GM12865 (cell line): Measurements from ENCODE around the gene VWA8.
A peak's percentile ranks its signal among the peaks of the same experiment; 100 is the strongest.

ENCODE experiments used
- DNase-seq: peaks from one replicate; pipeline ENCODE4 v3.0.0; 2010; ENCODE audit warnings: low read depth
- H3K4me3 ChIP-seq: 2 replicates; pipeline ENCODE4 v1.5.1; 2011; ENCODE audit warnings: mild to moderate bottlenecking, low read depth, low read length, control low read depth
- TF ChIP-seq, protein P1 (sequence below): IDR thresholded peaks from 2 replicates; pipeline ENCODE4 v1.5.1; 2011; ENCODE audit warnings: low read length, control low read depth, low read depth, inconsistent platforms; ENCODE audit not compliant: insufficient read depth; ENCODE audit errors: missing control alignments

VWA8 gene

DNA sequence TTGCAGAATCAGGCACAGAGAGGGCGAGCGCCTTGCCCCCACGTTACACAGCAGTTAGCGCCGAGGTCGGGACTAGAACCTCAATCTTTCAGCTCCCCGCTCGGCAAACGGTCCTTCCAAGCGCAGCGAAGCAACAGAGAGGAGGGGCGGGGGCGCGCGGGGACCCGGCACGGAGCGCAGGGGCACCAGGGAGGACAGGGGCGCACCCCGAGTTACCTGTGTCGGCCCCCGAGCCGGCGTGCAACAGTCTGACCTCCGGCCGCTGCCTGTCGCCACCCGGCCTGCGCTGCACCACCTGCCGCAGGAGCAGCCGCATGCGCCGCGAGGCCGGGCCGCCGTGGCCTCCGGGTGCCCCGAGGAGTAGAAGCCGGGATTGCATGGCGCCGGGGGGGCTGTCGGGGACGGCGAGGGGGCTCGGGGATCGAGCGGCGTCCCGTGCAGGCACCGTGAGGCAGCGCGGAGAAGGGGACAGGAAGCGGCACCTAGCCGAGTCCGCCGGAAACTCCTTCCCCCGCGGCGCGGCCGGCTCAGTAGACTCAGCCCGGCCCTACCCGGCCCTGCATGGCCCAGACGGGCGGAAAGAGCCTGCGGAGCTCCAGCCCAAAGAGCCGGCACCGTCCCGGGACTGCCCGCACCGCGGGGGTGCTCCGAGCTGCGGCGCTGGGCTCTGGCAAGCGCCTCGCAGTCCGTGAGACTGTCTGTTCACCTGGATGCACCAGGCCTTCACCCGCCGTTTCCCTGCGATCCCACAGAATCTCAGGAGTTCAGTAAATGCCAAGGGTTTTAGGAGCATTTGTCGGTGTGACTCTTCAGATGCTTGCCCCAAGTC, at the start of gene VWA8:
Gene VWA8, minus strand, starts transcription at position 473 of the 829 bp plus-strand sequence. Its CDS starts 94 bp downstream, at position 379.
- DNase-seq, result peak; percentile 93
- H3K4me3 ChIP-seq, result peak within 1 kb of the TSS; percentile 99
- TF ChIP-seq, protein P1, sequence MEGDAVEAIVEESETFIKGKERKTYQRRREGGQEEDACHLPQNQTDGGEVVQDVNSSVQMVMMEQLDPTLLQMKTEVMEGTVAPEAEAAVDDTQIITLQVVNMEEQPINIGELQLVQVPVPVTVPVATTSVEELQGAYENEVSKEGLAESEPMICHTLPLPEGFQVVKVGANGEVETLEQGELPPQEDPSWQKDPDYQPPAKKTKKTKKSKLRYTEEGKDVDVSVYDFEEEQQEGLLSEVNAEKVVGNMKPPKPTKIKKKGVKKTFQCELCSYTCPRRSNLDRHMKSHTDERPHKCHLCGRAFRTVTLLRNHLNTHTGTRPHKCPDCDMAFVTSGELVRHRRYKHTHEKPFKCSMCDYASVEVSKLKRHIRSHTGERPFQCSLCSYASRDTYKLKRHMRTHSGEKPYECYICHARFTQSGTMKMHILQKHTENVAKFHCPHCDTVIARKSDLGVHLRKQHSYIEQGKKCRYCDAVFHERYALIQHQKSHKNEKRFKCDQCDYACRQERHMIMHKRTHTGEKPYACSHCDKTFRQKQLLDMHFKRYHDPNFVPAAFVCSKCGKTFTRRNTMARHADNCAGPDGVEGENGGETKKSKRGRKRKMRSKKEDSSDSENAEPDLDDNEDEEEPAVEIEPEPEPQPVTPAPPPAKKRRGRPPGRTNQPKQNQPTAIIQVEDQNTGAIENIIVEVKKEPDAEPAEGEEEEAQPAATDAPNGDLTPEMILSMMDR, result no peak

DNA sequence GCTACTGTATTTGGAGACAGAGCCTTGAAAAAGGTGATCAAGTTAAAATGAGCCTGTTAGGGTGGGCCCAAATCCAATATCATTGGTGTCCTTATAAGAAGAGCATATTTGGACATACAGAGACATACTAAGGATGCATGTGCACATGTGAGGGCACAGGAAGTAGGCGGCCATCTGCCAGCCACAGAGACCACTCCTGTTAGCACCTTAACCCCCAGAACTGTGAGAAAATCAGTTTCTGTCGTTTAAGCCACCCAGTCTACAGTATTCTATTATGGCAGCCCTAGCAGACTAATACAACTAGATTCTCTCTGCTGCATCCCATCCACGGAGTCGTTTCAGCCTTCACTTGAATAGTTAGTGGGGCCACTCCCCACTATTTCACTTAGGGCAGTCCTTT, 48.1 kb upstream of the VWA8 start:
- TF ChIP-seq, protein P1, result no peak
- H3K4me3 ChIP-seq, result no peak overlapping the region
- no peak for DNase-seq

DNA sequence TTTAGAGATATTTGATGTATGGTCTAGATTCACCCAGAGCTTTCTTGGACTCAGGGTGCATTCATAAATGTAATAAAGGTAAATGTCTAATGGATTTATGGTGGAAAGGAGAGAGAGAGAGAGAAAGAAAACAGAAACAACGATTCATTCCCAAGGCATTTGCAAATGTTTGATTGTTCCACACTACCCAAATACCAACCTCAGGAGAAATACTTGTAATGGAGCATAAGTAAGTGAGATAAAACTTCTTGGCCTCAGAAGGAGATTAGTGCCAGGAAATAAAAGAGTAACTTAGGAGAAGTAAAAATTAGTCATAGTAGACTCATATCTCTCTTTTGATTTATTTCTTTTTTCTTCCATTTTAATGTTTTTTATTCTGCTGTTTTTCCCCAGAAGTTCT, 46.9 kb upstream of the VWA8 start:
- no peak overlapping the region for H3K4me3 ChIP-seq
- TF ChIP-seq, protein P1, result no peak
- no peak for DNase-seq

DNA sequence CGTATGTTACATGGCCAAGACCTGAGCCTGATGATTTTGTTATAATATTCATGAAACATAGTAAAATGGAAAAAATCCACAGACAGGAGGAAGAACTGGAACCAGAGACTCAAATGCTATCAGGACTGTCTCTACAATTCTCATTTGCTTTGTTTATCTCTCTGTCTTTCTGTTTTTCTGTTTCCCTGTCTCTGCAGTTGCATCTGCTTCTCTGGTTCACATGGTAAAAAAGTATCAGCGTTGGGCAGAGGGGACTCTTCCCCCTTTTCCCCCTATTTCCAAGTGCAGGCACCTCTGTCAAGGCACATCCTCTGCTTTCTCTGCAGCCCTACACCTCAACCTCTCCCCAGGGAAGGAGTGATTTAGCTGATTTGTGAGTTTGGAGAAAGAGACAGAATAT, 41.2 kb upstream of the VWA8 start:
- TF ChIP-seq, protein P1, result no peak

DNA sequence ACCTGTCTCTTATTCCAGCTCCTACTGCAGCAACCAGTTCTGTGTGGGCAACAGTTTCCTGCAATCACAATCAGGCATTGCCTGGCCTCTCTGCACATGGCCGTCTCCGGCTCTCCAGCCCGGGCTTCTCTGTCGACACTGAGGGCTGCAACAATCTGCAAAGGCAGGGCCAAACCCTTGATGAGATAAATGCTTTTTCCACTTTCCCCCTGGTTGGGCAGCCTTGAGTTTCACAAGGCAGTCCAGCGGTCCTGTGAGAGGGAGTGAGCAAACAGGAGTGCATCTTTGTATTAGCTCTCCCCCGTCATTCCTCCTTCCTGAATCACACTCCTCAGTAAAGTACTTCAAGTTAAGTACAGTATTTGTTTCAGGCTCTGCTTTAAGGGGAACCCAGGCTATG, 40.7 kb upstream of the VWA8 start:
- TF ChIP-seq, protein P1, result no peak
- no peak overlapping the region for H3K4me3 ChIP-seq
- no peak for DNase-seq

More for the DNA sequence above, 41.2 kb upstream of the VWA8 start:
- H3K4me3 ChIP-seq, result no peak overlapping the region
- no peak for DNase-seq

DNA sequence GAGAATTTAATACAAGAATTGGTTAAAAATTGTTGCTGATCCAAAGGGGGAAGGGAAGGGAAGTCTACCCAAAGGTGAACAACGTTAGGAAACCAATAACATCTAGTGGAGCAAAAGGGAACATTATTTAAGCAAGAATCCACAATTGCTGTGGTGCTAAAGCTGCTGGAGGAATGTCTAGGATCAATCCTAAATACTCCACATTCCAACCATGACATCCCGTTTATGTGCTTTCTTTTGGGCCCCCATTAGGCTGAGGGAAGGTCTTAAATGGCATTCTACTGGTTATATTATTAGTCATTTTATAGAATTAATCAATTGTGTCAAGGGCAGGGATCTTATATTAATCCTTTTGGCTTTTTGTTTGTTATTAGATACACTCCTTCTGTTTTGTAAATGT, 39.9 kb upstream of the VWA8 start:
- TF ChIP-seq, protein P1, result no peak
- DNase-seq, result no peak
- no peak overlapping the region for H3K4me3 ChIP-seq

DNA sequence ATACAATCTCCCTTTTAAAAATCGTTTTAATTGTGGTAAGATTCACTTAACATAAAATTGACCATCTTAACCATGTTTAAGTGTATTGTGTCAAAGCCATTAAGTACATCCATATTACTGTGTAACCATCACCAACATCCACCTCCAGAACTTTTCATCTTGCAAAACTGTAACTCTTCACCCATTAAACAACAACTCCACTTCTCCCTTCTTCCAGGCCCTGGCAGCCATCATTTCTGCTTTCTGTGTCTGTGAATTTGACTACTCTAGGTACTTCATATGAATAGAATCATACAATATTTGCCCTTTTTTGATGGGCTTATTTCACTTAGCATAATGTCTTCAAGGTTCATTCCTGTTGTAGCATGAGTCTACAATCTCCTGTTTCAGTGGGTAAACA, 36.5 kb upstream of the VWA8 start:
- DNase-seq, result no peak
- TF ChIP-seq, protein P1, result no peak

More for the DNA sequence above, 36.5 kb upstream of the VWA8 start:
- H3K4me3 ChIP-seq, result no peak overlapping the region
